Lung (tissue), 12 donors: ENCODE measurements around the gene SLC3A2. TPM values are rescaled to one million over a fixed set of nuclear protein-coding genes. Genes with fewer than 3 reads are reported as not detected.

Source experiments
- ATAC-seq: fragments of 200-7000 bp; cut with Tn5 transposase; one replicate; pipeline ENCODE4 v1.9.1; 2020; ENCODE audit warnings: moderate number of reproducible peaks; ENCODE audit not compliant: insufficient read depth, low FRiP score
- DNase-seq, 3 donors: peaks; one replicate each; pipeline ENCODE4 v3.0.0-alpha.2; 2013 to 2017
- H3K27ac ChIP-seq, 2 donors: one replicate each; pipeline ENCODE4 v1.5.1; 2013; ENCODE audit warnings: mild to moderate bottlenecking in 2 of 2, moderate library complexity in 2 of 2, control low read depth in 1 of 2, inconsistent platforms in 1 of 2, low read depth in 1 of 2, low read length in 1 of 2
- H3K27me3 ChIP-seq, 3 donors: one replicate each; pipeline ENCODE4 v1.5.1; 2013; ENCODE audit warnings: low read length in 2 of 3; ENCODE audit not compliant: control insufficient read depth in 3 of 3, insufficient read depth in 3 of 3
- H3K36me3 ChIP-seq, 4 donors: one replicate each; pipeline ENCODE4 v1.5.1; 2013; ENCODE audit warnings: low read length in 4 of 4, mild to moderate bottlenecking in 1 of 4, moderate library complexity in 1 of 4; ENCODE audit not compliant: control insufficient read depth in 4 of 4, insufficient read depth in 4 of 4
- H3K4me1 ChIP-seq, 5 donors: one replicate each; pipeline ENCODE4 v1.5.1; 2013; ENCODE audit warnings: low read length in 5 of 5, mild to moderate bottlenecking in 2 of 5, moderate library complexity in 1 of 5; ENCODE audit not compliant: control insufficient read depth in 5 of 5, insufficient read depth in 5 of 5
- H3K4me3 ChIP-seq: one replicate; pipeline ENCODE4 v1.5.1; 2013; ENCODE audit warnings: mild to moderate bottlenecking, control low read depth, moderate library complexity
- H3K9ac ChIP-seq, 2 donors: one replicate each; pipeline ENCODE4 v1.5.1; 2013; ENCODE audit warnings: low read length in 2 of 2, control low read depth in 1 of 2; ENCODE audit not compliant: insufficient read depth in 1 of 2
- H3K9me3 ChIP-seq, 4 donors: one replicate each; pipeline ENCODE4 v1.5.1; 2013; ENCODE audit warnings: low read length in 3 of 4, mild to moderate bottlenecking in 1 of 4, moderate library complexity in 1 of 4; ENCODE audit not compliant: control insufficient read depth in 4 of 4, insufficient read depth in 3 of 4
- CTCF ChIP-seq: IDR thresholded peaks from 2 replicates; pipeline ENCODE4 v1.5.1; 2012; ENCODE audit warnings: mild to moderate bottlenecking; ENCODE audit errors: control extremely low read depth, extremely low read depth
- WGBS, 2 donors: extraction: QIAGEN DNeasy Blood & Tissue Kit; methylation state at CpG; one replicate each; pipeline ENCODE4 v1.1.7; 2013; 5-methylcytosine and 5-hydroxymethylcytosine counted together
- polyA plus RNA-seq, 2 donors: library from polyadenylated mRNA; stranded (reverse); fragments of 200-250 nt; gene quantifications; one replicate each; pipeline ENCODE4 v1.2.1, GENCODE V29; 2013
- total RNA-seq, 2 donors: library from RNA; depleted of rRNA in 1 of 2; stranded (reverse); fragments of >200 nt in 1 of 2; gene quantifications; one replicate each; pipeline ENCODE4 v1.2.1, GENCODE V29; 2014 to 2021
- donor health status: control.
- donor health status: control.
- donor health status: Bipolar disorder and iron deficiency.
- donor health status: healthy.
- donor health status: DM: yes; HTN: yes; CAD: no.

Gene SLC3A2
- total and polyA plus RNA-seq, 4 donors, result 151 to 265 (median 211) TPM

DNA sequence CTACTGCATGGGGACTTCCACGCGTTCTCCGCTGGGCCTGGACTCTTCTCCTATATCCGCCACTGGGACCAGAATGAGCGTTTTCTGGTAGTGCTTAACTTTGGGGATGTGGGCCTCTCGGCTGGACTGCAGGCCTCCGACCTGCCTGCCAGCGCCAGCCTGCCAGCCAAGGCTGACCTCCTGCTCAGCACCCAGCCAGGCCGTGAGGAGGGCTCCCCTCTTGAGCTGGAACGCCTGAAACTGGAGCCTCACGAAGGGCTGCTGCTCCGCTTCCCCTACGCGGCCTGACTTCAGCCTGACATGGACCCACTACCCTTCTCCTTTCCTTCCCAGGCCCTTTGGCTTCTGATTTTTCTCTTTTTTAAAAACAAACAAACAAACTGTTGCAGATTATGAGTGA, 7.7 kb downstream of the SLC3A2 start:
- DNase-seq (no peak), ATAC-seq (no peak)
- H3K27me3 ChIP-seq, result no peaks in the 10 kb centered on the region
- H3K4me1 ChIP-seq, result peaks cover 0 to 19% (median 5%) of the 10 kb centered on the region in 5 donors
- peaks cover 47 to 54% (median 51%) of the 10 kb centered on the region in 4 donors for H3K36me3 ChIP-seq
- H3K9ac ChIP-seq, result no peak overlapping the region
- no peak overlapping the region for H3K27ac ChIP-seq
- H3K9me3 ChIP-seq, result no peaks in the 10 kb centered on the region
- TF ChIP-seq CTCF, result no peak
- H3K4me3 ChIP-seq, result no peak overlapping the region
- WGBS, 2 donors, result 90 to 94% methylated on average over 14 of the region's 14 CpGs

- no peak for TF ChIP-seq CTCF
- Histone ChIP-seq H3K27me3 (no peaks in the 10 kb centered on the region), H3K9me3 (no peaks in the 10 kb centered on the region), H3K4me3 (no peak overlapping the region), H3K9ac (no peak overlapping the region), H3K27ac (peak overlapping the region in 1 of 2 donors; percentile 25), H3K4me1 (peaks cover 0 to 19% (median under 1%) of the 10 kb centered on the region in 5 donors), H3K36me3 (peaks cover 40 to 48% (median 45%) of the 10 kb centered on the region in 4 donors)
- no peak for DNase-seq
- ATAC-seq, result no peak
- WGBS, 2 donors, result 64 to 77% methylated on average over 2 of the region's 2 CpGs
Observed at GRCh38 chr11:62889126-62889483, 8.4 kb downstream of the SLC3A2 start.

- H3K27ac ChIP-seq, result peak overlapping the region; percentile 25 to 45
- H3K27me3 ChIP-seq, result no peaks in the 10 kb centered on the region
- no peaks in the 10 kb centered on the region for H3K9me3 ChIP-seq
- 62 to 73% methylated on average over 11 of the region's 11 CpGs for WGBS, 2 donors
- peaks cover 0 to 18% (median 0%) of the 10 kb centered on the region in 5 donors for H3K4me1 ChIP-seq
- H3K9ac ChIP-seq, result no peak overlapping the region
- no peak overlapping the region for H3K4me3 ChIP-seq
- H3K36me3 ChIP-seq, result peaks cover 36 to 44% (median 40%) of the 10 kb centered on the region in 4 donors
- DNase-seq, result no peak
- ATAC-seq, result peak; percentile 21
- TF ChIP-seq CTCF, result no peak
Observed at GRCh38 chr11:62889484-62890437, 9.1 kb downstream of the SLC3A2 start.
